ENCODE results near the gene MMRN1. TPM values are rescaled to one million over a fixed set of nuclear protein-coding genes. Genes with fewer than 3 reads are reported as not detected.

MMRN1 gene
- total RNA-seq, 4 donors from 2014 or later = 13.5 to 30.2 (median 22.2) TPM

- Histone ChIP-seq H3K4me1 (no peaks in the 10 kb centered on the region), H3K27ac (no peak overlapping the region), H3K27me3 (no peaks in the 10 kb centered on the region), H3K4me3 (no peak overlapping the region), H3K36me3 (no peaks in the 10 kb centered on the region), H3K9me3 (no peaks in the 10 kb centered on the region)
- TF ChIP-seq POLR2A (IDR thresholded peaks at IDR 0.05) (no peak), CTCF (IDR thresholded peaks at IDR 0.05) (no peak)
- no peak for DNase-seq
Measured at GRCh38 chr4:89863533-89863932, 31.1 kb upstream of the MMRN1 start.

- Histone ChIP-seq H3K36me3 (no peaks in the 10 kb centered on the region), H3K4me3 (no peak overlapping the region), H3K4me1 (no peaks in the 10 kb centered on the region), H3K27ac (no peak overlapping the region), H3K27me3 (no peaks in the 10 kb centered on the region), H3K9me3 (no peaks in the 10 kb centered on the region)
- TF ChIP-seq CTCF (IDR thresholded peaks at IDR 0.05) (no peak), POLR2A (IDR thresholded peaks at IDR 0.05) (no peak)
- no peak for DNase-seq
Measured at GRCh38 chr4:89868276-89868675, 26.4 kb upstream of the MMRN1 start.

- Histone ChIP-seq H3K4me3 (no peak overlapping the region), H3K36me3 (no peaks in the 10 kb centered on the region), H3K27me3 (no peaks in the 10 kb centered on the region), H3K4me1 (no peaks in the 10 kb centered on the region), H3K9me3 (no peaks in the 10 kb centered on the region), H3K27ac (no peak overlapping the region)
- TF ChIP-seq CTCF (IDR thresholded peaks at IDR 0.05) (peak in 5 of 6 experiments; percentile 16 to 37 (median 27)), POLR2A (IDR thresholded peaks at IDR 0.05) (no peak)
- no peak for DNase-seq
Measured at GRCh38 chr4:89868999-89869589, 25.6 kb upstream of the MMRN1 start.

- no peak for DNase-seq
- no peaks in the 10 kb centered on the region for H3K27me3 ChIP-seq
- H3K4me1 ChIP-seq = no peaks in the 10 kb centered on the region
- TF ChIP-seq CTCF (IDR thresholded peaks at IDR 0.05) = no peak
- no peak for TF ChIP-seq POLR2A (IDR thresholded peaks at IDR 0.05)
- no peak overlapping the region for H3K4me3 ChIP-seq
- no peaks in the 10 kb centered on the region for H3K9me3 ChIP-seq
- no peaks in the 10 kb centered on the region for H3K36me3 ChIP-seq
- no peak overlapping the region for H3K27ac ChIP-seq
Measured at GRCh38 chr4:89871211-89871610, 23.4 kb upstream of the MMRN1 start.

GRCh38 chr4:89876548-89876947 is 18.1 kb upstream of the MMRN1 start:
- Histone ChIP-seq H3K4me3 (no peak overlapping the region), H3K36me3 (no peaks in the 10 kb centered on the region), H3K4me1 (no peaks in the 10 kb centered on the region), H3K27ac (no peak overlapping the region), H3K9me3 (no peaks in the 10 kb centered on the region), H3K27me3 (no peaks in the 10 kb centered on the region)
- no peak for TF ChIP-seq POLR2A (IDR thresholded peaks at IDR 0.05)
- no peak for TF ChIP-seq CTCF (IDR thresholded peaks at IDR 0.05)
- no peak for DNase-seq

GRCh38 chr4:89878611-89879010 is 16.0 kb upstream of the MMRN1 start:
- no peak overlapping the region for H3K4me3 ChIP-seq
- DNase-seq = no peak
- no peaks in the 10 kb centered on the region for H3K27me3 ChIP-seq
- no peak overlapping the region for H3K27ac ChIP-seq
- H3K9me3 ChIP-seq = no peaks in the 10 kb centered on the region
- no peaks in the 10 kb centered on the region for H3K4me1 ChIP-seq
- no peaks in the 10 kb centered on the region for H3K36me3 ChIP-seq
- TF ChIP-seq POLR2A (IDR thresholded peaks at IDR 0.05) (no peak), CTCF (IDR thresholded peaks at IDR 0.05) (no peak)
